MM.1S (cell line): ENCODE data around the gene CLCA1.

ENCODE experiments used
- DNase-seq: peaks from one replicate; pipeline ENCODE4 v3.0.0-alpha.2; 2015
- H2AFZ ChIP-seq: fragments of 300-600 bp; sonication (generic); 2 replicates; pipeline ENCODE4 v1.6.0; 2016; ENCODE audit warnings: antibody characterized with exemption, low read length
- H3F3A ChIP-seq: fragments of 300-600 bp; sonication (generic); 2 replicates; pipeline ENCODE4 v1.6.1; 2016; ENCODE audit warnings: mild to moderate bottlenecking, antibody characterized with exemption, low read length, moderate library complexity, mixed read lengths; ENCODE audit not compliant: insufficient read depth
- H3K27ac ChIP-seq: fragments of 300-600 bp; sonication (generic); 2 replicates; pipeline ENCODE4 v1.5.1; 2016; ENCODE audit warnings: mild to moderate bottlenecking, low read length
- H3K27me3 ChIP-seq: fragments of 300-600 bp; sonication (generic); replicated peaks from 2 replicates; pipeline ENCODE4 v1.6.0; 2016; ENCODE audit warnings: low read length; ENCODE audit not compliant: insufficient read depth
- H3K36me3 ChIP-seq: fragments of 300-600 bp; sonication (generic); replicated peaks from 2 replicates; pipeline ENCODE4 v1.6.1; 2016; ENCODE audit warnings: mild to moderate bottlenecking, low read length, mixed read lengths; ENCODE audit not compliant: insufficient read depth
- H3K4me1 ChIP-seq: fragments of 300-600 bp; sonication (generic); 2 replicates; pipeline ENCODE4 v1.6.1; 2016; ENCODE audit warnings: low read length, mixed read lengths
- H3K4me2 ChIP-seq: fragments of 300-600 bp; sonication (generic); 2 replicates; pipeline ENCODE4 v1.6.0; 2016; ENCODE audit warnings: low read depth, low read length
- H3K4me3 ChIP-seq: fragments of 300-600 bp; sonication (generic); 2 replicates; pipeline ENCODE4 v1.5.1; 2016; ENCODE audit warnings: low read length, mixed read lengths
- H3K79me2 ChIP-seq: fragments of 300-600 bp; sonication (generic); 2 replicates; pipeline ENCODE4 v1.6.1; 2016; ENCODE audit warnings: mixed run types, low read length, mixed read lengths
- H3K9ac ChIP-seq: fragments of 300-600 bp; sonication (generic); 2 replicates; pipeline ENCODE4 v1.6.1; 2016; ENCODE audit warnings: low read length, mixed read lengths
- H3K9me2 ChIP-seq: fragments of 300-600 bp; sonication (generic); replicated peaks from 2 replicates; pipeline ENCODE4 v1.6.1; 2016; ENCODE audit warnings: mild to moderate bottlenecking, low read length, mixed read lengths; ENCODE audit not compliant: insufficient read depth
- H3K9me3 ChIP-seq: fragments of 300-600 bp; sonication (generic); replicated peaks from 2 replicates; pipeline ENCODE4 v1.6.1; 2016; ENCODE audit warnings: mild to moderate bottlenecking, low read length, mixed read lengths; ENCODE audit not compliant: insufficient read depth
- H4K20me1 ChIP-seq: fragments of 300-600 bp; sonication (generic); 2 replicates; pipeline ENCODE4 v1.6.1; 2016; ENCODE audit warnings: mild to moderate bottlenecking, low read length, moderate library complexity, mixed read lengths; ENCODE audit not compliant: insufficient read depth
- CTCF ChIP-seq: fragments of 300-600 bp; sonication (generic); IDR thresholded peaks from 2 replicates; pipeline ENCODE4 v1.5.1; 2016; ENCODE audit warnings: antibody characterized with exemption, low read length, mixed read lengths
- EZH2 ChIP-seq: fragments of 300-600 bp; sonication (generic); optimal IDR thresholded peaks from 2 replicates; pipeline ENCODE3; 2017; ENCODE audit warnings: low read depth, mild to moderate bottlenecking, antibody characterized with exemption, low read length, mixed read lengths
- EZH2phosphoT487 ChIP-seq: fragments of 300-600 bp; sonication (generic); IDR thresholded peaks from 2 replicates; pipeline ENCODE4 v1.6.1; 2018; ENCODE audit warnings: antibody characterized with exemption, low read length

CLCA1 gene

DNA sequence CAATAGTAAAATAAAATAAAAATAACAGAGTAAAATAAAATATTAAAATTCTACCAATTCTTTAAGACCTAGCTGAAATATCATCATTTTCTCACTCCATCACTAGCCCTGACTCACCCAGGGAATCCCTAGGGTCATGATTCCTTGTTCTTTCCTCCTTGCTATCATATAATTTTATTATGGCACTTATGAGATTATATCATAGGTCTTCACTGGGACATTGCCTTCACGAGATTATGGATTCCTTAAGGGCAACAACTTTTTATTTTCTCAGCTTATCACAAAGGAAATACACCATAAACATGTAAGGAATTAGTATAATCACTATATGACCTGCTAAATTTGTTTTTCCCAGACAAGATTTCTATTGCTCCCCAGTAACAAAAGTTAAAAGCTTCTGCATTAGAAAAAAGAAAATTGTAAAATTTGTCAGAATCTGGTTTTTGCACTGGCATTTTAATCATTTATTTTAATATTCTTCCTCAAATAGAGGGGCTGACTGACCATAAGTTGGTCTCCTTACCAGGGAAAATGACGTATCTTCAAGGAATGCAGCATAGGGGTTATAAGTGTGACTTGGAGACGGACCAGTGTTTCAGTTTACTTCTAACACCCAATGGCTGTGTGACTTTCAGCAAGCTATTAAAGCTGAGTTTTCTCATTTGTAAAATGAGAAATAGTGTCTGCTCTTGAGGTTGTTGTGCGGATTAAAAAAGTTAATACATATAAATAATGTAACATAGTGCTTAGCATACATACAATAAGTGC is 69.4 kb downstream of the CLCA1 start:
- Histone ChIP-seq H3K9me2 (no peaks in the 10 kb centered on the region), H3K4me1 (no peaks in the 10 kb centered on the region), H3K4me2 (no peak overlapping the region), H3K9ac (no peak overlapping the region), H3K36me3 (no peaks in the 10 kb centered on the region), H4K20me1 (no peaks in the 10 kb centered on the region), H3F3A (no peaks in the 10 kb centered on the region), H3K27ac (no peak overlapping the region), H2AFZ (no peak overlapping the region), H3K27me3 (no peaks in the 10 kb centered on the region), H3K9me3 (no peaks in the 10 kb centered on the region), H3K4me3 (no peak overlapping the region), H3K79me2 (no peaks in the 10 kb centered on the region)
- TF ChIP-seq CTCF = no peak
- no peak for TF ChIP-seq EZH2
- TF ChIP-seq EZH2phosphoT487 = no peak
- DNase-seq = no peak

GRCh38 chr1:86538775-86539174 is 70.0 kb downstream of the CLCA1 start:
- DNase-seq = no peak
- no peaks in the 10 kb centered on the region for H3K9me3 ChIP-seq
- H3K9me2 ChIP-seq = no peaks in the 10 kb centered on the region
- no peak overlapping the region for H3K4me3 ChIP-seq
- no peaks in the 10 kb centered on the region for H4K20me1 ChIP-seq
- no peak for TF ChIP-seq EZH2
- TF ChIP-seq EZH2phosphoT487 = no peak
- no peak for TF ChIP-seq CTCF
- no peaks in the 10 kb centered on the region for H3K36me3 ChIP-seq
- H3F3A ChIP-seq = no peaks in the 10 kb centered on the region
- H3K4me1 ChIP-seq = no peaks in the 10 kb centered on the region
- H3K27me3 ChIP-seq = no peaks in the 10 kb centered on the region
- H2AFZ ChIP-seq = no peak overlapping the region
- no peak overlapping the region for H3K4me2 ChIP-seq
- H3K79me2 ChIP-seq = no peaks in the 10 kb centered on the region
- H3K9ac ChIP-seq = no peak overlapping the region
- no peak overlapping the region for H3K27ac ChIP-seq

DNA sequence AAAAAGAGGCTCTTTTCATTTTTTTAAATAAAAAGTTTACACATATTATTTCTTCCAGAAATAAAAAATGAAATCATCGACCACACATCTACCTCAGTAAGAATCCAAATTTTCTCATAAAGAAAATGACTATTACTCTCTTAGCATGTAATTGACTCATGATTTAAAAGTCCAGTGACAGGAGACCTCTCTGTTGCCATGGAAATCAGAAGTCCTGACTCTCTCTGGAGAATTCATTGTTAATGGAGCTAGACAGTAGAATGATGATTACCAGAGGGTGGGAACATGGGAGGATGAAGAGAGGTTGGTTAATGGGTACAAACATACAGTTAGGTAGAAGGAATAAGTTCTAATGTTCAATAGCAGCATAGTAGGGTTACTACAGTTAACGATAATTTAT is 73.1 kb downstream of the CLCA1 start:
- H4K20me1 ChIP-seq = no peaks in the 10 kb centered on the region
- H3K27me3 ChIP-seq = no peaks in the 10 kb centered on the region
- TF ChIP-seq EZH2phosphoT487 = no peak
- TF ChIP-seq CTCF = no peak
- no peak for TF ChIP-seq EZH2
- H3K9me3 ChIP-seq = no peaks in the 10 kb centered on the region
- H3K4me1 ChIP-seq = no peaks in the 10 kb centered on the region
- H3K9me2 ChIP-seq = no peaks in the 10 kb centered on the region
- H3K27ac ChIP-seq = no peak overlapping the region
- no peak overlapping the region for H2AFZ ChIP-seq
- H3F3A ChIP-seq = no peaks in the 10 kb centered on the region
- H3K79me2 ChIP-seq = no peaks in the 10 kb centered on the region
- no peak for DNase-seq
- H3K36me3 ChIP-seq = no peaks in the 10 kb centered on the region
- H3K9ac ChIP-seq = no peak overlapping the region
- H3K4me2 ChIP-seq = no peak overlapping the region
- H3K4me3 ChIP-seq = no peak overlapping the region
